Nephron progenitor cell (in vitro differentiated cells): ENCODE data around the gene LYRM4.

ENCODE experiments used
- DNase-seq: peaks from one replicate; pipeline ENCODE4 v3.0.0; 2021
- H3K27ac Mint-ChIP-seq: 2 replicates; pipeline ENCODE4 v1.8.0; 2021; ENCODE audit warnings: mild to moderate bottlenecking, moderate library complexity, mixed read lengths
- H3K27me3 Mint-ChIP-seq: 2 replicates; pipeline ENCODE4 v1.8.0; 2021; ENCODE audit warnings: mild to moderate bottlenecking, low read depth, mixed read lengths; ENCODE audit not compliant: poor library complexity
- H3K36me3 Mint-ChIP-seq: 2 replicates; pipeline ENCODE4 v1.8.0; 2021; ENCODE audit warnings: low read depth, mixed read lengths
- H3K4me1 Mint-ChIP-seq: 2 replicates; pipeline ENCODE4 v1.8.0; 2021; ENCODE audit warnings: mixed read lengths
- H3K4me3 Mint-ChIP-seq: 2 replicates; pipeline ENCODE4 v1.8.0; 2021; ENCODE audit warnings: mild to moderate bottlenecking, moderate library complexity, mixed read lengths
- H3K9me3 Mint-ChIP-seq: 2 replicates; pipeline ENCODE4 v1.8.0; 2021; ENCODE audit warnings: mild to moderate bottlenecking, moderate library complexity, mixed read lengths
- TF ChIP-seq, protein P1 (sequence below): fragments of 200-600 bp; sonication (generic); IDR thresholded peaks from 2 replicates; pipeline ENCODE4 v1.5.0; 2021; ENCODE audit warnings: antibody characterized with exemption

Gene LYRM4

DNA sequence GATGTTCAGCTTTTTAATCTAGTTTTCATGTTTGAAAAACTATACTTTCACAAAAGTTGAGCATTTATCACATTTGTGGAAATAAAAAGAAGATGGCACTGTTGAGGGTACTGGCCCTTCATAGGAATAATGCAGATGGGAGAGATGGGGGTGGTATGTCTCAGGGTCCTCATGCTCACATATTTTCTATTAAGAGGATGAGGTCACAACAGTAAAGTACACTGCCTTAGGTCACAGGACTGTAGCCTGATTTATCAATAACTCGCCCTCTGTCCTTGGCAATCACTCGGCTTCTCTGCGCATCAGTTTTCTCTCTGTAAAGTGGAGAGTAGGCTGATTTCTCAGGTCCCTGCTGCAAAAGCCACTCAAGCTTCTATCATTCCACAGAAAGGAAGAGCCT, 119.7 kb downstream of the LYRM4 start:
- TF ChIP-seq, protein P1, sequence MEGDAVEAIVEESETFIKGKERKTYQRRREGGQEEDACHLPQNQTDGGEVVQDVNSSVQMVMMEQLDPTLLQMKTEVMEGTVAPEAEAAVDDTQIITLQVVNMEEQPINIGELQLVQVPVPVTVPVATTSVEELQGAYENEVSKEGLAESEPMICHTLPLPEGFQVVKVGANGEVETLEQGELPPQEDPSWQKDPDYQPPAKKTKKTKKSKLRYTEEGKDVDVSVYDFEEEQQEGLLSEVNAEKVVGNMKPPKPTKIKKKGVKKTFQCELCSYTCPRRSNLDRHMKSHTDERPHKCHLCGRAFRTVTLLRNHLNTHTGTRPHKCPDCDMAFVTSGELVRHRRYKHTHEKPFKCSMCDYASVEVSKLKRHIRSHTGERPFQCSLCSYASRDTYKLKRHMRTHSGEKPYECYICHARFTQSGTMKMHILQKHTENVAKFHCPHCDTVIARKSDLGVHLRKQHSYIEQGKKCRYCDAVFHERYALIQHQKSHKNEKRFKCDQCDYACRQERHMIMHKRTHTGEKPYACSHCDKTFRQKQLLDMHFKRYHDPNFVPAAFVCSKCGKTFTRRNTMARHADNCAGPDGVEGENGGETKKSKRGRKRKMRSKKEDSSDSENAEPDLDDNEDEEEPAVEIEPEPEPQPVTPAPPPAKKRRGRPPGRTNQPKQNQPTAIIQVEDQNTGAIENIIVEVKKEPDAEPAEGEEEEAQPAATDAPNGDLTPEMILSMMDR: no peak
- peaks cover 23% of the 10 kb centered on the region for H3K4me1 Mint-ChIP-seq
- DNase-seq: no peak
- H3K36me3 Mint-ChIP-seq: peaks cover 1% of the 10 kb centered on the region
- H3K27me3 Mint-ChIP-seq: no peaks in the 10 kb centered on the region
- H3K27ac Mint-ChIP-seq: no peak overlapping the region
- H3K4me3 Mint-ChIP-seq: no peak overlapping the region
- peaks cover under 1% of the 10 kb centered on the region for H3K9me3 Mint-ChIP-seq

DNA sequence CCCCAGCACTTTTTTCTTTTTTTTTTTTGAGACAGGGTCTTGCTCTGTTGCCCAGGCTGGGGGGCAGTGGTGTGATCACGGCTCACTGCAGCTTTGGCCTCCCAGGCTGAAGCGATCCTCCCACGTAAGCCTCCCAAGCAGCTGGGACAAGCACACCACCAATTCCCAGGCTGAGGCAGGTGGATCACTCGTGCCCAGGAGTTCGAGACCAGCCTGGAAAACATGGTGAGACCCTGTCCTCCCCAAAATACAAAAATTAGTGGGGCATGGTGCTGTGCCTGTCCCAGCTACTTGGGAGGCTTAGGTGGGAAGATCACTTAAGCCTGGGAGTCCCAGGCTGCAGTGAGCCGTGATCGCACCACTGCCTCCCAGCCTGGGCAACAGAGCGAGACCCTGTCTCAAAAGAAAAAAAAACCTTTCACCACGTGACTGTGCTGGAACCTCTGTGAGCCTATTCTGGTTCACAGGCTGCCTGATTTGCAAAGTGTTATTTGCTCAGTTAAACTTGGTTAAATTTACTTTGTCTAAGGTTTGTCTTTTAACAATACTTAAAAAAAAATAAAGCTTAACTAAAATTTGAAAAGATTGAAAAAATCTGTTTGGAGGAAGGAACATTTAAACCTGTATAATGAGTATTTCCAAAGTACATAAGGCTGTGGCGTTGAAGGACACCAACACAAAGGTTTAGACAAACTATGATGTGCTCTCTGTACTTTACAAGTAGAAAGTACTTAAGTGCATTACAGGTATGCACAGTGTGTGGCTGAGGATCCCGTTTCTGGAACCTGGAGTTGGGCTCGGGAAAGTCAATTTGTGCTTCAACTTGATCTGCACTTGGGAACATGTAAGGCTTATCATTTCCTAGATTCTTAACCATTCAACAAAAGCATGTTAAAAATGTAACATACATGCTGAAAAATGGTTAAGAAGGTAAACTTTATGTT, 120.7 kb downstream of the LYRM4 start:
- Mint-ChIP-seq H3K27me3 (no peaks in the 10 kb centered on the region), H3K36me3 (peaks cover 8% of the 10 kb centered on the region), H3K4me3 (no peak overlapping the region), H3K4me1 (peaks cover 13% of the 10 kb centered on the region), H3K27ac (no peak overlapping the region), H3K9me3 (peaks cover 6% of the 10 kb centered on the region)
- DNase-seq: no peak
- TF ChIP-seq, protein P1: no peak

DNA sequence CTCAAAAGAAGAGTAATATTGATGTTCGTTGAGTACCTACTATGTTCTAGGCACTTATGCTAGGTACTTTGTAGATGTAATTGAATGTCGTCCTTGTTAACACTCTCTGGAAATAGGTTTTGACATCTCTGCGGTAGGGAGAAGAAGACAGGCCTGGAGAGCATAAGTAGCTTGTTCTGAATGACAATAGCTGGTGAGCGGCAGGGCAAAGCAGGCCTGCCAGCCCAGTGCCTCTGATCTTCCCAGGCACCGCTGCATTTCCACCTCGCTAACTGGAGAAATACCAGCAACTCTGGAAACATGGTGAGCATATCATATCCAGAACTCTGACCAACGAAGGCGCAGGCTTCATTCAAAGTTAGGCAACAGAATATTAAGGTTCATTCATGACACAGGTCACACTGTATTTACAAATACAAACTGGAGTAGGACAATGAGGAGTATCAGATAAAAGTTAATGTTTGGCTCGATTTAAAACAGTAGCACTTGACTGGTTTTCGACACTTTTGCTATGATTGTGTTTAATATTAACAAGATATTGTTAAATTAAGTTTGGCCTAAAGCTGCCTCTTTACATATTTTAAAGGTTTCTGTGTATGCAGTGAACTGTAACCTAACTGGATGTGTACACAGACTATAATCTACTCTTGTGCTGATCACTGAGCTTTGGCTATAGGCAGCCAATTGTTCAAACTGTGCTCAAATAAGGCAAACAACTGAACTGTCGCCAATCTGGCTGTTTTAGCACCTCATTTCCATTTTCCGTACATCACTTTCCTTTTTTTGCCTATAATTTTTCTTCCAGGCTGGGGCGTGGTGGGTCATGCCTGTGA, 121.5 kb downstream of the LYRM4 start:
- peaks cover 8% of the 10 kb centered on the region for H3K9me3 Mint-ChIP-seq
- H3K36me3 Mint-ChIP-seq: peaks cover 12% of the 10 kb centered on the region
- TF ChIP-seq, protein P1: no peak
- no peak overlapping the region for H3K27ac Mint-ChIP-seq
- no peak for DNase-seq
- H3K27me3 Mint-ChIP-seq: no peaks in the 10 kb centered on the region
- no peak overlapping the region for H3K4me3 Mint-ChIP-seq
- peaks cover 7% of the 10 kb centered on the region for H3K4me1 Mint-ChIP-seq

DNA sequence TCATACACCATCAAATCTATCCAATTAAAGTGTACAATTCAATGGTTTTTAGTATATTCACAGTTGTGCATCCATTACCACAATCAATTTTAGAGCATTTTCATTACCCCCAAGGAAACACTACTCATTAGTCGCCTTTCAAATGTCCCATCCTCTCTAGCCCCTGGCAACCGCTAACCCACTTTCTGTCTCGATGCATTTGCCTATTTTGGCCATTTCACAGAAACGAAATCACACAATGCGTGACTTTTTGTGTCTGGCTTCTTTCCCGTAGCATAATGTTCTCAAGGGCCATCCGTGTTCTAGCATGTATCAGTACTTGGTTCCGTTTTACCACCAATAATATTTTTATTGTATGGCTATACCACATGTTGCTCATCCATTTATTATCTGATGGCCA, 123.9 kb downstream of the LYRM4 start:
- H3K4me3 Mint-ChIP-seq: no peak overlapping the region
- peaks cover 7% of the 10 kb centered on the region for H3K4me1 Mint-ChIP-seq
- TF ChIP-seq, protein P1: no peak
- no peaks in the 10 kb centered on the region for H3K27me3 Mint-ChIP-seq
- peaks cover 21% of the 10 kb centered on the region for H3K36me3 Mint-ChIP-seq
- no peak for DNase-seq
- peaks cover 12% of the 10 kb centered on the region for H3K9me3 Mint-ChIP-seq
- no peak overlapping the region for H3K27ac Mint-ChIP-seq

DNA sequence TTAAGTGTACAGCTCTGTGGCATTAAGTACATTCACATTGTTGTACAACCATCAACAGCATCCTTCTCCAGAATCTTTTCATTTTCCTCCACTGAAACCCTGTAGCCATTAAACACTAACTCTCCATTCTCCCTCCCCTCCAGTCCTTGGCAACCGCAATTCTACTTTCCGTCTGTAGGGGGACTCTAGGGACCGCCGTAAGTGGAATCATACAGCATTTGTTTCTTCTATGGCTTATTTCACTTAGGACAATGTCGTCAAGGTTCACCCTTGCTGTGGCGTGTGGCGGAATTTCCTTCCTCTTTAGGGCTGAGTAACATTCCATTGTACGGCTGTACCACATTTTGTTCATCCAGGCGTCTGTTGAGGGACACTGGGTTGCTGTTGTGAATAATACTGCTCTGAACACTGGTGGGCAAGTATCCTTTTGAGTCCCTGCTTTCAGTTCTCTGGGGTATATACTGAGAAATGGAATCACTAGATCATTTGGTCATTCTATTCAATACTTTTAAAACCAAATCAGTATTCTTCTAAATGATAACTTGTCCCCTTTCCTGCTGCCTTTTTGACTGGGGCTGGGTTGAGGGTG, 124.9 kb downstream of the LYRM4 start:
- no peaks in the 10 kb centered on the region for H3K27me3 Mint-ChIP-seq
- H3K4me3 Mint-ChIP-seq: no peak overlapping the region
- peak; percentile 30 for DNase-seq

More for the DNA sequence above, 124.9 kb downstream of the LYRM4 start:
- TF ChIP-seq, protein P1: peak; percentile 61
- Mint-ChIP-seq H3K36me3 (peaks cover 21% of the 10 kb centered on the region), H3K4me1 (peaks cover 9% of the 10 kb centered on the region), H3K9me3 (peaks cover 12% of the 10 kb centered on the region), H3K27ac (no peak overlapping the region)
